HG02642 (cell line): ENCODE data around the gene TMPRSS13.

Source experiments
- ATAC-seq: cut with Tn5 transposase; IDR thresholded peaks from one replicate; pipeline ENCODE4 v1.9.1; 2021; ENCODE audit warnings: mild to moderate bottlenecking; ENCODE audit not compliant: unreplicated experiment, poor library complexity

TMPRSS13 gene

DNA sequence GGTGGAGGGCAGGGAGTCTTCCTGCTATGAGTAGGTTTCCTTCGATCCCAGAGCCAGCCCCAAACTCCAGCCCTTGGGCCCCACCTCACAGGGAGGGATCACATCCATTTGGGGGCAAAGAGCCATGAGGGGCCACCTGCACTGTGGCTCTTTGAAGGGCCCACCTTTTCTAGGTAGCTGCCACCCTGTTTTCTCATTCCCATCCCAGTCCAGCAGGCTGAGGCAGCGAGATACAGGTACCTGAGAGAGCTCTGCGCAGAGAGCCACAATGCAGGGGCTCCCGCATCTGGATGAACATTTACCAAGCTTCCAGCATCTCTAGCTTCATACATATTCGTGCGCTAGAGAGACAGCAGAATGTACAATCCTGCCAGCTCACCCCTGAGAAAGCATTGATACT is 69.1 kb downstream of the TMPRSS13 start:
- no peak for ATAC-seq

- no peak for ATAC-seq
Measured at GRCh38 chr11:117859488-117860112, 69.6 kb downstream of the TMPRSS13 start.

DNA sequence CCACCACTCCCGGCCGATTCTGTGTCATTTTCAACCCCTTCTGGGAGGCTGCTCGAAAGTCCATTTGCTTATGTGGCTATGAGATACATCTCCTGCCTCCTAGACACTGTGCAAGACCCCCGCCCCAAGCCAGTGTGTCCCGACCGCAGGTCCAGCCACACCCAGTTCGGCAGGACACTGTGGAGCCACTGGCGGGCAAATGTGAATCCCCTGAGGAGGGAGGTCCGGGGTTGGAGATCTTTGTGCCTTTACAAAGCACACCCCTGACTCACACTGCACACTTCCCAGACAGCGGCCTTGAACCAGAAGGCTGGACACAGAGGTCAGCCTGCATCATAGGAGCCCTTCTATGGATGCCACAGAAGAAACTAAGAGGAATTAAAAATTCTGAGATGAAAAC is 70.1 kb downstream of the TMPRSS13 start:
- ATAC-seq, result no peak

GRCh38 chr11:117857734-117858414 is 71.3 kb downstream of the TMPRSS13 start:
- ATAC-seq, result no peak

GRCh38 chr11:117855912-117856651 is 73.1 kb downstream of the TMPRSS13 start:
- no peak for ATAC-seq

- ATAC-seq, result no peak
Measured at GRCh38 chr11:117855186-117855845, 73.9 kb downstream of the TMPRSS13 start.

GRCh38 chr11:117852309-117852708 is 76.9 kb downstream of the TMPRSS13 start:
- no peak for ATAC-seq

GRCh38 chr11:117851852-117852251 is 77.3 kb downstream of the TMPRSS13 start:
- ATAC-seq, result no peak

GRCh38 chr11:117851106-117851505 is 78.1 kb downstream of the TMPRSS13 start:
- no peak for ATAC-seq
